ENCODE data around the gene PCDHA10. TPM values are rescaled to one million over a fixed set of nuclear protein-coding genes. Genes with fewer than 3 reads are reported as not detected.
"Not testable (repeated sequence)": the region's sequence is repeated elsewhere in the genome, so short reads cannot be mapped to it uniquely, and the experiment has no call there.

The PCDHA10 gene
- total RNA-seq, 1 donor from 2014 or later: 0.25 TPM

DNA sequence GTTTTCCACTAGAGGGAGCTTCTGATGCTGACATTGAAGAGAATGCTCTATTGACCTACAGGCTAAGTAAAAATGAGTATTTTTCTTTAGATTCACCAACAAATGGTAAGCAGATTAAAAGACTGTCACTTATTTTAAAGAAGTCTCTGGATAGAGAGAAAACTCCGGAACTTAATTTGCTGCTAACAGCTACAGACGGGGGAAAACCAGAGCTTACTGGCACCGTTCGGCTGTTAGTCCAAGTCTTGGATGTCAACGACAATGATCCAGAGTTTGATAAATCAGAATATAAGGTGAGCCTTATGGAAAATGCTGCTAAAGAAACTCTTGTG is 13.8 kb downstream of the PCDHA10 start:
- H3K27me3 ChIP-seq: no peaks in the 10 kb centered on the region
- H3K27ac ChIP-seq: no peak overlapping the region
- H3K9me3 ChIP-seq: no peaks in the 10 kb centered on the region
- intact Hi-C loops (cut with DNase I): no loop called here
- no peaks in the 10 kb centered on the region for H3K4me1 ChIP-seq
- H3K4me3 ChIP-seq: no peak overlapping the region
- TF ChIP-seq POLR2A (IDR thresholded peaks at IDR 0.05) (no peak), POLR2AphosphoS5 (IDR thresholded peaks at IDR 0.05; ENCODE audit: insufficient read depth in 1 of 2, low read depth in 1 of 2) (no peak)
- TF ChIP-seq, protein P1, sequence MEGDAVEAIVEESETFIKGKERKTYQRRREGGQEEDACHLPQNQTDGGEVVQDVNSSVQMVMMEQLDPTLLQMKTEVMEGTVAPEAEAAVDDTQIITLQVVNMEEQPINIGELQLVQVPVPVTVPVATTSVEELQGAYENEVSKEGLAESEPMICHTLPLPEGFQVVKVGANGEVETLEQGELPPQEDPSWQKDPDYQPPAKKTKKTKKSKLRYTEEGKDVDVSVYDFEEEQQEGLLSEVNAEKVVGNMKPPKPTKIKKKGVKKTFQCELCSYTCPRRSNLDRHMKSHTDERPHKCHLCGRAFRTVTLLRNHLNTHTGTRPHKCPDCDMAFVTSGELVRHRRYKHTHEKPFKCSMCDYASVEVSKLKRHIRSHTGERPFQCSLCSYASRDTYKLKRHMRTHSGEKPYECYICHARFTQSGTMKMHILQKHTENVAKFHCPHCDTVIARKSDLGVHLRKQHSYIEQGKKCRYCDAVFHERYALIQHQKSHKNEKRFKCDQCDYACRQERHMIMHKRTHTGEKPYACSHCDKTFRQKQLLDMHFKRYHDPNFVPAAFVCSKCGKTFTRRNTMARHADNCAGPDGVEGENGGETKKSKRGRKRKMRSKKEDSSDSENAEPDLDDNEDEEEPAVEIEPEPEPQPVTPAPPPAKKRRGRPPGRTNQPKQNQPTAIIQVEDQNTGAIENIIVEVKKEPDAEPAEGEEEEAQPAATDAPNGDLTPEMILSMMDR (IDR thresholded peaks at IDR 0.05): no peak
- no peaks in the 10 kb centered on the region for H3K36me3 ChIP-seq
- no peak for DNase-seq (ENCODE audit: extremely low spot score in 2 of 2)

GRCh38 chr5:140870221-140871201 is 14.8 kb downstream of the PCDHA10 start:
- intact Hi-C loops (cut with DNase I): no loop called here
- H3K27me3 ChIP-seq: no peaks in the 10 kb centered on the region
- H3K9me3 ChIP-seq: no peaks in the 10 kb centered on the region

DNA sequence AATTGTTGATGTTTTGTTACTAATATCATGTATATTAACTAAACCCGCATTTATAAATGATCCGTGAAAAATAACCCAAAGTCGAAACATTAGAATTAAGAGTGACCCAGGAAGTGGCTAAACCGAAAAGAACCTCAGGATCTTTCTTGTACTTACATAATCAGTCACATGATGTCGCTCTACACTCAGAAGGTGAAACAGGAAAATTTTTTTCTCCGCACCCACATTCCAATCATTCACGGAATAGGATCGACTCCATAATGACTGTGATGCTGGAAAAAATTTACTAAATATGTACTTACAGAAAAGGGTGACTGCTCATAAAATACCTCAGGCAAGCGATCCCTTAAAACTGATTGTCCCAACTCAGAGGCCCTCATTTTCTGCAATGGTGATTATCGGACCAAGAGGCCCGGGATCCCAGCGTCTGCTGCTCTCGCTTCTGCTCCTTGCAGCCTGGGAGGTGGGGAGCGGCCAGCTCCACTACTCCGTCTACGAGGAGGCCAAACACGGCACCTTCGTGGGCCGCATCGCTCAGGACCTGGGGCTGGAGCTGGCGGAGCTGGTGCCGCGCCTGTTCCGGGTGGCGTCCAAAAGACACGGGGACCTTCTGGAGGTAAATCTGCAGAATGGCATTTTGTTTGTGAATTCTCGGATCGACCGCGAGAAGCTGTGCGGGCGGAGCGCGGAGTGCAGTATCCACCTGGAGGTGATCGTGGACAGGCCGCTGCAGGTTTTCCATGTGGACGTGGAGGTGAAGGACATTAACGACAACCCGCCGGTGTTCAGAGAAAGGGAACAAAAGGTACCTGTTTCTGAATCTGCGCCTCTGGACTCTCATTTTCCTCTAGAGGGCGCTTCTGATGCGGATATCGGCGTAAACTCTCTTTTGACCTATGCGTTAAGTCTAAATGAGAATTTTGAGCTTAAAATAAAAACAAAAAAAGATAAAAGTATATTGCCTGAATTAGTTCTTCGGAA is 19.7 kb downstream of the PCDHA10 start, which contains the start of gene PCDHA12:
Gene PCDHA12 (plus strand): TSS at position 224 of the 981 bp plus-strand sequence. CDS start 165 bp downstream, at position 389.
- Histone ChIP-seq H3K27ac (no peak within 1 kb of the TSS), H3K36me3 (no peaks in the 10 kb centered on the region), H3K4me1 (no peaks in the 10 kb centered on the region), H3K4me3 (no peak within 1 kb of the TSS), H3K27me3 (no peaks in the 10 kb centered on the region), H3K9me3 (peaks cover 7% of the 10 kb centered on the region)
- intact Hi-C loops (cut with DNase I): no loop called here
- TF ChIP-seq POLR2A (IDR thresholded peaks at IDR 0.05) (no peak), POLR2AphosphoS5 (IDR thresholded peaks at IDR 0.05; ENCODE audit: insufficient read depth in 1 of 2, low read depth in 1 of 2) (no peak)
- DNase-seq (ENCODE audit: extremely low spot score in 2 of 2): no peak

More at GRCh38 chr5:140870221-140871201, 14.8 kb downstream of the PCDHA10 start:
- no peak for TF ChIP-seq POLR2AphosphoS5 (IDR thresholded peaks at IDR 0.05; ENCODE audit: insufficient read depth in 1 of 2, low read depth in 1 of 2)
- TF ChIP-seq, protein P1 (IDR thresholded peaks at IDR 0.05): no peak
- no peak for TF ChIP-seq POLR2A (IDR thresholded peaks at IDR 0.05)
- no peaks in the 10 kb centered on the region for H3K4me1 ChIP-seq
- H3K4me3 ChIP-seq: no peak overlapping the region
- no peak for DNase-seq (ENCODE audit: extremely low spot score in 2 of 2)
- H3K27ac ChIP-seq: no peak overlapping the region
- no peaks in the 10 kb centered on the region for H3K36me3 ChIP-seq

GRCh38 chr5:140876541-140877261 is 21.0 kb downstream of the PCDHA10 start:
- not testable (repeated sequence) for H3K27me3 ChIP-seq

GRCh38 chr5:140877262-140877581 is 21.5 kb downstream of the PCDHA10 start:
- Histone ChIP-seq H3K9me3 (peaks cover 7% of the 10 kb centered on the region), H3K27me3 (no peaks in the 10 kb centered on the region), H3K4me1 (no peaks in the 10 kb centered on the region)

More at GRCh38 chr5:140876541-140877261, 21.0 kb downstream of the PCDHA10 start:
- H3K27ac ChIP-seq; H3K4me3 ChIP-seq; H3K9me3 ChIP-seq; H3K36me3 ChIP-seq; DNase-seq (ENCODE audit: extremely low spot score in 2 of 2); H3K4me1 ChIP-seq; intact Hi-C loops (cut with DNase I): not testable (repeated sequence)

More at GRCh38 chr5:140877262-140877581, 21.5 kb downstream of the PCDHA10 start:
- H3K27ac ChIP-seq: no peak overlapping the region
- no peak for DNase-seq (ENCODE audit: extremely low spot score in 2 of 2)
- TF ChIP-seq POLR2AphosphoS5 (IDR thresholded peaks at IDR 0.05; ENCODE audit: insufficient read depth in 1 of 2, low read depth in 1 of 2): no peak
- H3K4me3 ChIP-seq: no peak overlapping the region
- no peaks in the 10 kb centered on the region for H3K36me3 ChIP-seq
- intact Hi-C loops (cut with DNase I): no loop called here

Measured in vagina (tissue), 2 donors.